NCI-H2171 treated with DMSO at 0.1 percent for 48 hours (cell line): ENCODE measurements around the gene MGME1.

ENCODE experiments used
- DNase-seq: peaks from one replicate; lab custom pipeline; 2025; lab: John Stamatoyannopoulos, UW

MGME1 gene

GRCh38 chr20:17992847-17993513, 24.2 kb downstream of the MGME1 start:
- DNase-seq: no peak

DNA sequence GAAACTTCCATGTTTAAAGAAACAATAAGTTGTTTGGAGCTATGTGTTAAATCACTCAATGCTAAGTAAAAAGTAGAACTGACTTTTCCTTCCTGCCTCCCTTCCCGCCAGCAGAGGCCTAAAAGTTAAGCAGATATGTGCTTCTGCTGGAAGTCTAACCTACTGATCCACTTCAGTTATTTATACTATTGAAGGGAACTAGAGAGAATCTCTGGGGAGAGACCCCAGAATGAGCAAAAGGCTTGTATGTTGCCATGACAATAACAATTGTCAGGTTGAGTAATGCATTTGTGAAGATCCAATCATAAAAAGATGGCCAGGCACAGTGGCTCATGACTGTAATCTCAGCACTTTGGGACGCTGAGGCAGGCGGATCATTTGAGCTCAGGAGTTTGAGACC, 24.7 kb downstream of the MGME1 start:
- DNase-seq: no peak

DNA sequence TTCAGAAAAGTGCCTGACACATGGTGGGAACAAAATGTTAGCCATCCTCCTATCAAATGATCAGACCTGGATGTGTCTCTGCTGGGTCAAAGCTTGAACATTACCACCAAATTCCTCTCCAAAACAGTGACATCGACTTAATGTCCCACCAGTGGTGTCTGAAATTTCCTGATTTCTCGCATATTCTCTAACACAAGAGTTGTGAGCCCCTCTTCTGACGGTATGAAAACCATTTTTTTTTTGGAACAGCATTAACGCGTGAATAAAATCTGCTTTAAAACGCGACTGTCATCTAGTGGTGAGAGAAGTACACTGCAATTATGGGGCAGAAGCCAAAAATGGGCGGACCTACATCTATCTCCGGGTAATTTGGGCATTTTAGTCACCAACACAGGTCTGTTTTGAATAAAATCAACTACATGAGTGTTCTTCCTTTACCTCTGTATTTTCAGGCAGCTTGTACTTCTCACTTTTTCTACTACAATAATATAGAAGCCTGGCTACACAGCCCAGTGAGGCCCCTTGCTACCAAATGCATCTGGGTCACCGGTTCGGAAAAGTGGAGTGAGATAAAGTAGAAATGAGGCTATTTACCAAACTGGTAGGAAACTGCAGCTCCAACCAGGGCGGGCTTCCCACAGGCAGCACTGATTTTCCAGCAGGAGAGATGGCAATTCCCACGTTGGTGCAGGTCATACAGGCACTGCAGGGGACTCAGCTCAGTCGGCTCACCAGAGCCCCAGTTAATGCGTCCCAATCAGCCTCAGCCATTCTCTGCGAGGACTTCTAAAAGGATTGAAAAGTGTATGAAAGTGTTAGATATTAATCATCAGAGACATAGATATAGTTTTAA, 27.4 kb downstream of the MGME1 start:
- DNase-seq: peak; percentile 81

DNA sequence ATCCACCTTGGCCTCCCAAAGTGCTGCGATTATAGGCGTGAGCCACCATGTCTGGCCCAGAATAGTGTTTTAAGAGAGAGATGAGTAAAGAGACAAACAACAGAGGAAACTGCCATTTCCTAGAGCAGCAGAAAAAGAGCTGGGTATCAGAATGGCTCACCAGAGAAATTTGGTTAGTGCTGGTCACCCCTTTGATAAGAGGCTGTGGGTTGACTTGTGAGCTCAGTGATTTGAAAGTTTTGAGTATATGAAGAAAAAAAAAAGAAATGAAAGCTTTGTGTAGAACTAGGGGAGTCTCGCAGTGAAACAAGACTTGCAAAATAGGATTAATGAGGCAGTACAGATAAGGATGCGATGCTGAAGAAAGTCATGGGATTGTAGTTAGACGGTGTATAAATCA, 29.6 kb downstream of the MGME1 start:
- no peak for DNase-seq

DNA sequence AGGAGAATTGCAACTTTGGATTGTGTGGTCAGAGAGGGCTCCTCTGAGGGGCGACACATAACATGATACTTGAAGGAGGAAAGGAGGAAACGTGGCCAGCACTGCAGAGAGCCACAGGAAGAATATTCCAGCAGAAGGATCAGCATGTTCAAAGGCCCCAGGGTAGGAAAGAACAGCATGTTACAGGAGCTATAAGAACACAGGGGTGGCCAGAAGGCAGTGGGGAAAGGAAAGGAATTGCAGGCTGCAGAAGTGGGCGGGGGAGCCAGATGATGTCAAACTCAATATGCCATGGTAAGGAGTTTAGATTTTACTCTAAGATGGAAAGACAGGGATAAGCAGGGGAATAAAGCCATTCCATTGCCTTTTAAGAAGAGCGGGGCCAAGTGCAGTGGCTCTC, 30.7 kb downstream of the MGME1 start:
- DNase-seq: no peak

- no peak for DNase-seq
These were observed 32.5 kb downstream of the MGME1 start for GRCh38 chr20:18001131-18001921.

DNA sequence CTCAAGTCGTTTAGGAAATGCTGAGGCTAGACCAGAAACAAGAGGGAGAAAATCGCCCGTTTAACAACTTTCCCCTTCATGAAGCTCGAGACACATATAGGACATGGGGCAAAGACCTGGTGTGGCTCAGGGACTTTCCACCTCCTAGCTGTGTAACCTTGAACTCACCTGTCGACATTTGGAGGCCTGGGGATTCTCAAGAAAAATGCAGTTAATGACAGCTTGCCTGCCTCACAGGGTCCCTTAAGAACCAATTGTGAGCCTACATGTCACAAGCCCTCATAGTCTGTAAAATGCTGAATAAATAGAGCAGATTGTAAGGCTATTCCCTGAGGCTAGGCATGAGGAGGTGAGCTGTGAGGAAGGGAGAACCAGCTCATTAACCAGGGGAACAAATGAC, 35.1 kb downstream of the MGME1 start:
- DNase-seq: no peak

GRCh38 chr20:18004384-18005031, 35.7 kb downstream of the MGME1 start:
- peak; percentile 70 for DNase-seq

- DNase-seq: no peak
These were observed 36.6 kb downstream of the MGME1 start for GRCh38 chr20:18005170-18005989.

DNA sequence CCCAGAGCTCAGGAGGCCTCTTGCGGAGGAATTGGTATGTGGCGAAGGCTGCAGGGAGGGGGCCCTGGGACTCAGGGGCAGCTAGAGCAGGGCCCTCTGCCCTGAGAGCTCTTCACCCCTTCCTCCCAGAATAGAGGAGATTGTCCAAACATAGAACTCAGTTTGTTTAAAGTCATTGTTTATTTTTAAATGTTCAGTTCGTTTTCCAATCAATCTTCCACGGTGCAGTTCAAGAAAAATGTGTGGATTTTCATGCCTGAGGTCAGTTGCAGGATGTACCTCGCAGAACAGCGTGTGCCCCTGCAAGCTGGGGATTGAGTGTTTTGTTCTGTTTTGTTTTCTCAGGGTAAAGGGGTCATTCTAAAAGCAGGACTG, 37.2 kb downstream of the MGME1 start:
- no peak for DNase-seq

GRCh38 chr20:18006684-18007083, 37.9 kb downstream of the MGME1 start:
- no peak for DNase-seq

DNA sequence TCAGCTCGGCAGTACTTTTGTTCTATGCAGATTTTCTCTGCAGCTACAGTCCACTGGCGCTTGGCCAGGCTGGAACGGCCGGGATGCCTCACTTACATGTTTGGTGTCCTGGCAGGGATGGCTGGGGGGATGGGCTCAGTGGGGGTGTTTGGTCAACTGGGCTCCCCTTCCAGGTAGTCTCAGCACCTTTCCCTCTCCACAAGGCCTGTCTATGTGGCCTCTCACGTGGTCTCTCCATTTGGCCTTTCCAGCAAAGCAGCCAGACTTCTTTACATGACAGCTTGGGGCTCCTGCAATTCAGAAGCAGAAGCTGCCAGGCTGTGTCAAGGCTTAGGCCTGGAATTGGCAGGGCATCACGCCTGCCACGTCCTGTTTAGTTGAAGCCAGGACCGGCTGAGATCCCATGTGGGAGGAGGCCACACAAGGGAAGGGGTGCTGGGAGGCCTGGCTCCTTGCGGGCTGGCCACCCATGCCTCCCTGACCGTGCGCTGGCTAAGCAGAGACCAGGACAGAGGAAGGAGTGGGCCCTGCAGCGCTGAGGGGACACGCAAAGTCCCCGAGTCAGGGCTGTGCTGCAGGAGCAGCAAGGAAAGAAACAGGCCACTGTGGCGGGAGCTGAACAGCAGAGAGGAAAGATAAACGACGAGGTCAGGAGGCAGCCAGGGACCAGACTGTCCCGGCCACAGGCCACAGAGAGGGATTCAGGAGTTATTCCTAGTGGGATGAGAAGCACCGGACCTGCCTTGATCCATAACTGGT, 38.9 kb downstream of the MGME1 start:
- no peak for DNase-seq

DNA sequence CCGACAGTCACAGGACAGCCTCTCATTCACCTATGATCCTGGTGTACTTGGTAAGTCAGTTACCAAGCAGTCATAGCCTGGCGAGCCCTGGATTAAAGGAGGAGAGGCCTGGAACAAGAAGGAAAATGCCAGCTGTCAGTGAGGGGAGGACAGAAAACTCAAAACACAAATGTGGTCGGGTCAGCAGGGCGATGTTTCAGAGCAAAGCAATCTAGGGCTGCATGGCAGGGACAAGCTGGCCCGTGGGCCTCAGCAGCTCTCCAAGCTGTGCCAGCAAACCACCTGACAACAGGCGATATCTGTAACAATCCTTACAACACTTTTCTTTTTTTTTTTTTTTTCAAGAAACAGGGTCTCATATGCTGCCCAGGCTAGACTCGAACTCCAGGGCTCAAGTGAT, 40.3 kb downstream of the MGME1 start:
- DNase-seq: no peak

DNA sequence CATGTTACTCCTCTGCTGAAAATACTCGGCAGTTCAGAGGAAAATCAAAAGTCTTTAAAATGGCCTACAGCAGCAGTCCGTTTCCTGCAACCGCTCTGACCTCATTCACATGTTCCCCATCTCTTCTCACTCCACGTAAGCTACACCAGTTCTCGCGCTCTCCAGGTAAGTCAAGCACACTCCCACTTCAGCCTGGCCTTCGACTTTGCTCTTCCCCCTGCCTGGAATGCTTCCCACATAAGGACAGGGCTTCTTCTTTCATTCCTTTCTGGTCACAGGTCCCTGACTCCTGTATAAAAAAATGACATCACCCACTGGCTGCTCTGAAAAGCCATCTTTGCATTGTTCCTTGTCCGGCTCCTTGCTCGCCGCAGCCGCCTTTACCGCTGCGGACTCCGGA, 42.7 kb downstream of the MGME1 start:
- no peak for DNase-seq

DNA sequence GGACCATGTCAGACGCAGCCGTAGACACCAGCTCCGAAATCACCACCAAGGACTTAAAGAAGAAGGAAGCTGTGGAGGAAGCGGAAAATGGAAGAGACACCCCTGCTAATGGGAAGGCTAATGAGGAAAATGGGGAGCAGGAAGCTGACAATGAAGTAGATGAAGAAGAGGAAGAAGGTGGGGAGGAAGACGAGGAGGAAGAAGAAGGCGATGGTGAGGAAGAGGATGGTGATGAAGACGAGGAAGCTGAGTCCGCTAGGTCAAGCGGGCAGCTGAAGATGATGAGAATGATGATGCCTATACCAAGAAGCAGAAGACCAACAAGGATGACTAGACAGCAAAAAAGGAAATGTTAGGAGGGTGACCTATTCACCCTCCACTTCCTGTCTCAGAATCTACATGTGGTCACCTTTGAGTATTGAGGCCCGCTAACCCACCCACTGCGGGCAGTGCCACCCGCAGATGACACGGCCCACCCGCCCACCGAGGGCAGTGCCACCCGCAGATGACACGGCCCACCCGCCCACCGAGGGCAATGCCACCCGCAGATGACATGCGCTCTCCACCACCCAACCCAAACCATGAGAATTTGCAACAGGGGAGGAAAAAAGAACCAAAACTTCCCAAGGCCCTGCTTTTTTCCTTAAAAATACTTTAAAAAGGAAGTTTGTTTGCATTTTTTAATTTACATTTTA, 43.3 kb downstream of the MGME1 start:
- DNase-seq: no peak

GRCh38 chr20:18012901-18013300, 44.1 kb downstream of the MGME1 start:
- DNase-seq: no peak

GRCh38 chr20:18014411-18014810, 45.6 kb downstream of the MGME1 start:
- no peak for DNase-seq

GRCh38 chr20:18016772-18017171, 48.0 kb downstream of the MGME1 start:
- no peak for DNase-seq

DNA sequence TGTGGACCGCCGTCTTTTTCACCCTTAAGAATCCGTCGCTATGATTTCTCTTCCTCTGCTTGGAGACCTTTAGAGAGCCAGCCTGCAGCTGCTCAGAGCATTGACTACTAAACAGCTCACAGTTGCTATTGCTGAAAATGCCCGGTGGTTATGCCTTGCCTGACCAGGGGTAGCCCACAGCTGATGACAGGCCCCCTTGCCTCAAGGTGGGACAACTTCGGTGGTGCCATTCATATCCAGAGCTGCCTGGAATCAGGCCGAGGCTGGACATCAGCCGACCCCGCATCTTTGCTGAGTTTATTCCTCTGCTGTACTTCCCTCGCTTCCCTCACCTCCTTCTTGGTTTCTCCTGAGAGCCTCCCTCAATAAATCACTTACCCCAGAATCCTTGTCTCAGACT, 49.3 kb downstream of the MGME1 start:
- no peak for DNase-seq

DNA sequence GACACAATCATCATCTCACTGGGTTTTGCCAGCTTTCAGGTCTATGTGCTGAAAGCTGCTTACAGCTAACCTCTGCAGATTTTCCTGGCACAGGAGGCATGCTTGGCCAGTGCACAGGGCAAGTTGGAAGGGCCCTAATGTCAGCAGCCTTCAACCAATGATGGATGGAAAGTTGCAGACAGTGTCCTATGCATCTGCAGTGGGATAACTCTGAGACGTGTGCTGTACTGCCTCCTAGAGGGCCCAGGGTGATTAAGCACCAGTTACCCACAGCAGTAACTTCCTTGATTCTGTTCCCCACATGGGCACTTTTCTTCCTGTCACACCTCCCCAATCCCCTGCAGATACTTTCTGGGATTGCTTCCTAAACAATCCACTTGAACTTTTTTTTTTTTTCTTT, 50.2 kb downstream of the MGME1 start:
- no peak for DNase-seq
